Muscle layer of duodenum (tissue), 2 donors: ENCODE results near the gene CYP2A7.
"Not testable (repeated sequence)": the region's sequence is repeated elsewhere in the genome, so short reads cannot be mapped to it uniquely, and the experiment has no call there.

Source experiments
- H3K27ac ChIP-seq: one replicate; pipeline ENCODE4 v1.7.0; 2013; ENCODE audit warnings: mild to moderate bottlenecking, low read length
- H3K27me3 ChIP-seq: one replicate; pipeline ENCODE4 v1.7.0; 2013; ENCODE audit warnings: low read depth, mild to moderate bottlenecking, control low read depth, low read length
- H3K36me3 ChIP-seq, 2 donors: one replicate each; pipeline ENCODE4 v1.7.0; 2013; ENCODE audit warnings: low read length in 2 of 2, control low read depth in 1 of 2, mild to moderate bottlenecking in 1 of 2; ENCODE audit not compliant: insufficient read depth in 2 of 2, control insufficient read depth in 1 of 2
- H3K4me1 ChIP-seq, 2 donors: one replicate each; pipeline ENCODE4 v1.7.0; 2013; ENCODE audit warnings: low read length in 2 of 2, mild to moderate bottlenecking in 2 of 2, control low read depth in 1 of 2, moderate library complexity in 1 of 2; ENCODE audit not compliant: insufficient read depth in 2 of 2, control insufficient read depth in 1 of 2
- H3K4me3 ChIP-seq, 2 donors: one replicate each; pipeline ENCODE4 v1.7.0; 2013; ENCODE audit warnings: low read length in 2 of 2, low read depth in 1 of 2, mild to moderate bottlenecking in 1 of 2
- H3K9me3 ChIP-seq, 2 donors: one replicate each; pipeline ENCODE4 v1.7.0; 2013; ENCODE audit warnings: low read length in 2 of 2, control low read depth in 1 of 2, mild to moderate bottlenecking in 1 of 2; ENCODE audit not compliant: control insufficient read depth in 1 of 2
- donor health status: healthy.

Gene CYP2A7

DNA sequence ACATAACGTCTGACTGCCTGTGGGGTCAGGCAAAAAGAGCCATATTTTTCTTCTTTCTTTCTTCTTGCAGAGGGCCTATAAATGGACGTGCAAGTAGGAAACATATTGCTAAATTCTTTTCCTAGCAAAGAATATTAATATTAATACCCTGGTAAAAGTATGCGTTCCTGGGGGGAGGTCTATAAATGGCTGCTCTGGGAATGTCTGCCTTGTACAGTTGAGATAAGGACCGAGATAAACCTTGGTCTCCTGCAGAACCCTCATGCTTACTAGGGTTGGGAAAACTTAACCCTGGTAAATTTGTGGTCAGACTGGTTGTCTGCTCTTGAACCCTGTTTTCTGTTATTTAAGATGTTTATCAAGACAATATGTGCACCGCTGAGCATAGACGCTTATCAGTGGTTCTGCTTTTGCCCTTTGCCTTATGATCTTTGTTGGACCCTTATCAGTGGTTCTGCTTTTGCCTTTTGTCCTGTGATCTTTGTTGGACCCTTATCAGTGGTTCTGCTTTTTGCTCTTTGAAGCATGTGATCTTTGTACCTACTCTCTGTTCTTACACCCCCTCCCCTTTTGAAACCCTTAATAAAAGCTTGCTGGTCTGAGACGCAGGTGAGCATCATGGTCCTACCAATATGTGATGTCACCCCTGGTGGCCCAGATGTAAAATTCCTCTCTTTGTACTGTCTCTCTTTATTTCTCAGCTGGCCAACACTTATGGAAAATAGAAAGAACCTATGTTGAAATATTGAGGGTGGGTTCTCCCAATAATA, 37.7 kb upstream of the CYP2A7 start:
- not testable (repeated sequence) for H3K27me3 ChIP-seq, H3K36me3 ChIP-seq, H3K4me3 ChIP-seq, H3K9me3 ChIP-seq, H3K27ac ChIP-seq, H3K4me1 ChIP-seq

DNA sequence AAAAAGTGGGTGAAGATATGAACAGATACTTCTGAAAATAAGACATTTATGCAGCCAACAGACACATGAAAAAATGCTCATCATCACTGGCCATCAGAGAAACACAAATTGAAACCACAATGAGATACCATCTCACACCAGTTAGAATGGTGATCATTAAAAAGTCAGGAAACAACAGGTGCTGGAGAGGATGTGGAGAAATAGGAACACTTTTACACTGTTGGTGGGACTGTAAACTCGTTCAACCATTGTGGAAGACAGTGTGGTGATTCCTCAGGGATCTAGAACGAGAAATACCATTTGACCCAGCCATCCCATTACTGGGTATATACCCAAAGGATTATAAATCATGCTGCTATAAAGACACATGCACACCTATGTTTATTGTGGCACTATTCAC, 36.3 kb upstream of the CYP2A7 start:
- not testable (repeated sequence) for H3K36me3 ChIP-seq, H3K27ac ChIP-seq, H3K27me3 ChIP-seq, H3K4me3 ChIP-seq, H3K4me1 ChIP-seq
- H3K9me3 ChIP-seq = peaks cover 0 to 12% of the 10 kb centered on the region in 2 donors

DNA sequence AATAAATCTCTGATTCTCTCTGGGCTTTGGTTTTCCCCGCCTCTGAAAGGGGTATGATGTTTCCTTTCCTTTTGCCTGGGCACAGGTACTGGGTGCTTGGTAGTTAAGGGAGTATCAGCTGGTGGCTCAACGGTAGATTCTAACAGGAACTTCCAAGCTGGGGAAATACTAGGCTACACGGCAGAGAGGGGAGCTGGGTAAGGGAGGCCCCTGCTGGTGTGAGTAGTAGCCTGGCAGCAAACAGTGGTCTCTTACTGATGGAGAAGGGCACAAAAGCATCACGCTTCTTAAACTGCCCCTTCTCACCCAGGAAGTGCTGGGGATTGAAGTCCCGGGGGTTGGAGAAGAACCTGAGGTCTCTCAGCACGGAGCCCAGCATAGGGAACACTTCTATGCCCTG, 26.9 kb upstream of the CYP2A7 start:
- no peak overlapping the region for H3K4me3 ChIP-seq

DNA sequence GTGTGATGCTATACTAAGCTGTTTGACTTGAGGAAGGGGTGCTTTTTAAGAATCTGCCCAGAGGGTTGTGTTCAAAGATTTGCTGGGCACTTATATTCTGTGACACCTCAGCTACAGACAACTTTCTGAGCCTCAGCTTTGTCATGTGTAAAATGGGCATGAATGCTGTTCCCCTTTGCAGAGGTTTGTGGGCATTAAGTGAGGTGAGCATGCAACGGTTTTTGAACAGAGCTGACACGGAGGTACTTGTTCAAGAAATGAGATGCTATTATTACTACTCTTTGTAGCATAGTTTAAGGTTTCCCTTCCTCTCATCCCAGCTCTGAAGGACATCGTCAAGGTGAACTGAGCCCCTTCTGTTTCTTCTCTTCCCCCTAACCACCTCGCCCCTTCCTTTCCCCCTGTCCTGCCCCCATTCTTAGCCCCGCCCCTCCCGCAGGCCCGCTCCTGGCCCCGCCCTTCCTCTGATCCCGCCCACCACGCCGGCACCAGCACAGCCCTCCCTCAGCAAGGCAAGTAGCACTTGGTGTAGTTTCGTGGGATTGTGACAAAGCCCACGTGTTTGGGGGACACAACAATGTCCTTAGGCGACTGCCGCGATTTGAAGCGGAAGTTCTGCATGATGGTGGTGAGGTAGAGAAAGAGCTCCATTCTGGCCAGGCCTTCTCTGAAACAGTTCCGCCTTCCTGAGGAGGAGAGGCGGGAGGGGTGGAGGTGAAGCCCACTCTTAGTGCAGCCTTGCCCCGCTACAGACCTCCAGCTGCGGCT, 26.1 kb upstream of the CYP2A7 start:
- Histone ChIP-seq H3K27me3 (no peaks in the 10 kb centered on the region), H3K4me1 (no peaks in the 10 kb centered on the region), H3K9me3 (peaks cover 0 to 10% of the 10 kb centered on the region in 2 donors), H3K27ac (no peak overlapping the region), H3K4me3 (no peak overlapping the region), H3K36me3 (no peaks in the 10 kb centered on the region)

More for the DNA sequence above, 26.9 kb upstream of the CYP2A7 start:
- Histone ChIP-seq H3K36me3 (no peaks in the 10 kb centered on the region), H3K27ac (no peak overlapping the region), H3K9me3 (peaks cover 0 to 6% of the 10 kb centered on the region in 2 donors), H3K4me1 (no peaks in the 10 kb centered on the region), H3K27me3 (no peaks in the 10 kb centered on the region)

DNA sequence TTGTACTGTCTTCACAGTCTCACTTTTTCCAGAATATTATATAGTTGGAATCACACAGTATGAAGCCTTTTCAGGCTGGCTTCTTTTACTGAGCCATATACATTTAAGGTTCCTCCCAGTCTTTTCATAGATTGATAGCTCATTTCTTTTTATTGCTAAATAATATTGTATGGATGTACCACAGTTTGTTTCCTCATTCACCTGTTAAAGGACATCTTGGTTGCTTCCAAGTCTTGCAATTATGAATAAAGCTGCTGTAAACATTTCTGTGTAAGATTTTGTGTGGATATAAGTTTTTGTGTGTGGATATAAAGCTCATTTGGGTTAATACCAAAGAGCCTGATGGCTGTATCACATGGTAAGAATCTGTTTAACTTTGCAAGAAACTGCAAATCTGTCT, 24.5 kb upstream of the CYP2A7 start:
- H3K4me3 ChIP-seq = no peak overlapping the region
- H3K4me1 ChIP-seq = no peaks in the 10 kb centered on the region
- no peak overlapping the region for H3K27ac ChIP-seq
- H3K27me3 ChIP-seq = no peaks in the 10 kb centered on the region
- peaks cover 0 to 7% of the 10 kb centered on the region in 2 donors for H3K9me3 ChIP-seq
- H3K36me3 ChIP-seq = no peaks in the 10 kb centered on the region

DNA sequence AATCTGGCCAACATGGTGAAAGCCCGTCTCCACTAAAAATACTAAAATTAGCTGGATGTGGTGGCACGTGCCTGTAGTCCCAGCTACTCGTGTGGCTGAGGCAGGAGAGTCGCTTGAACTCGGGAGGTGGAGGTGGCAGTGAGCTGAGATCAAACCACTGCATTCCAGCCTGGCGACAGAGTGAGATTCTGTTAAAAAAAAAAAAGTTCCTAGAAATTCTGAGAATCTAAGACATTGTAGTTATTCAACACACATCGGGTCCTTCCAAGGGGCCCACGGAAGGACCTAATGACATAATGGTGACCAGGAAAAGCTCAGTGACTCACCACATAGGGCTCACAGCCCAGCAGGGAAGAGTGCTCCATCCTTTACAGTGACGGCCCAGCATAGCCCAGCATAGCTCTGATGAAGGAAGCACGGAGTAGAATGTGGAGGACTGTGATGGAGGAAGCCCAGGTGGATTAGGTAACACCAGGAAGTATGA, 22.7 kb upstream of the CYP2A7 start:
- not testable (repeated sequence) for H3K4me3 ChIP-seq, H3K36me3 ChIP-seq, H3K4me1 ChIP-seq, H3K27ac ChIP-seq, H3K27me3 ChIP-seq, H3K9me3 ChIP-seq

DNA sequence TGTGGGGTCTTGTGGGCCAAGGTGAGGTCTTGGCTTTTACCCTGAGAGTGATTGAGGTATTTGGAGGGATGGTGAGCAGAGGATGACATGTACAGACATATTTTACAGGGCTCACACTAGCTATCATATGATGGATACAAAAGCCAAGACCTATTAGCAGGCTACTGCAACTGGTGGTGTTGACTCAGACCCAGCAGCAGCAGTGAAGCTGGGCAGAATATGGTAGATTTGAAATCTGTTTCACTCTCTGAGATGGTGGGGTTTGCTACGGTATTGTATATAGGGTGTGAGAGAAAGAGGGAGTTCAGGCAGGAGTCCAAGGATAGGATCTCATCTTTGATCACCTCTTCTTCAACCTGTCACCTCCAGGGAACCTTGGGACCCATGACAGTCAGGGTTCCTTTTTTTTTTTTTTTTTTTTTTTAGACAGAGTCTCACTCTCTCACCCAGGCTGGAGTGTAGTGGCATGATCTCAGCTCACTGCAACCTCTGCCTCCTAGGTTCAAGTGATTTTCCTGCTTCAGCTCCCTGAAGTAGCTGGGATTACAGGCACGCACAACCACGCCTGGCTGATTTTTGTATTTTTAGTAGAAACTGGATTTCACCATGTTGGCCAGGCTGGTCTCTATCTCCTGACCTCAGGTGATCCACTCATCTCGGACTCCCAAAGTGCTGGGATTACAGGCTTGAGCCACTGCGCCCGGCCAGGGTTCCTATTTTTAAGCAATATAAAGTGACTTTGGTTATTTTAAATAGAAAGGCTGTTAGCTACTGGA, 20.1 kb upstream of the CYP2A7 start:
- not testable (repeated sequence) for H3K36me3 ChIP-seq, H3K9me3 ChIP-seq, H3K27me3 ChIP-seq, H3K4me3 ChIP-seq, H3K4me1 ChIP-seq, H3K27ac ChIP-seq

DNA sequence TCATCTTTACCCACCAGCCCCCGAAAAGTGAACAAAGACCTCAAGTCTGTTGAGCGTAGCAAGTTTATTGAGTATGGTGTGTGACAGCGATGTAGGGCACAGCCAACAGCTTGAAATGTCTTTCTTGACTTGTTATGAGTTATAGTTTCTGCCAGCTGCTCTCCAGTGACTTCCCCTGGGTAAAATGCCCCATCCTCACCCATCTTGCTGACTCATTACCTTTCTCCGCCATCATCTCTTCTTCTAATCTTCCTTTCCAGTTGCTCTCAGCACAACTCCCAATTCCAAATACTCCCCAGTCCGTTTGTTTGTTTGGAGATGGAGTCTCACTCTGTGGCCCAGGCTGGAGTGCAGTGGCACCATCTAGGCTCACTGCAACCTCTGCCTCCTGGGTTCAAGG, 18.5 kb upstream of the CYP2A7 start:
- H3K4me1 ChIP-seq = not testable (repeated sequence)

DNA sequence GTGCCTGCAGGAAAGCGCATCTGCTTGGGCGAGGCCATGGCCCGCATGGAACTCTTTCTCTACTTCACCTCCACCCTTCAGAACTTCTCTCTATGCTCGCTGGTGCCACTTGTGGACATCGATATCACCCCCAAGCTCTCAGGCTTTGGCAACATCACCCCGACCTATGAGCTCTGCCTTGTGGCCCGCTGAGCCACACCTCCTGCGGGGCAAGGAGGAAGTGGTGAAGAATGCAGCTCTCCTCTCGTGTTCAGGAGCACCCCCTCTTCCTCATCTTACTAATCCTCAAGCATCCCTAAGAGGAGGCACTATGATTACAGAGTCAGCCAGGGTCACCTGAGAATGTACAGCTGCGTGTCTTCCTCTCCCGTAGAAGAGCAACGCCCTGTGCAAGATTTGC, 17.9 kb upstream of the CYP2A7 start:
- H3K27me3 ChIP-seq, H3K4me3 ChIP-seq, H3K9me3 ChIP-seq, H3K27ac ChIP-seq, H3K36me3 ChIP-seq, H3K4me1 ChIP-seq: not testable (repeated sequence)

More for the DNA sequence above, 18.5 kb upstream of the CYP2A7 start:
- not testable (repeated sequence) for H3K9me3 ChIP-seq, H3K4me3 ChIP-seq, H3K36me3 ChIP-seq, H3K27me3 ChIP-seq, H3K27ac ChIP-seq

DNA sequence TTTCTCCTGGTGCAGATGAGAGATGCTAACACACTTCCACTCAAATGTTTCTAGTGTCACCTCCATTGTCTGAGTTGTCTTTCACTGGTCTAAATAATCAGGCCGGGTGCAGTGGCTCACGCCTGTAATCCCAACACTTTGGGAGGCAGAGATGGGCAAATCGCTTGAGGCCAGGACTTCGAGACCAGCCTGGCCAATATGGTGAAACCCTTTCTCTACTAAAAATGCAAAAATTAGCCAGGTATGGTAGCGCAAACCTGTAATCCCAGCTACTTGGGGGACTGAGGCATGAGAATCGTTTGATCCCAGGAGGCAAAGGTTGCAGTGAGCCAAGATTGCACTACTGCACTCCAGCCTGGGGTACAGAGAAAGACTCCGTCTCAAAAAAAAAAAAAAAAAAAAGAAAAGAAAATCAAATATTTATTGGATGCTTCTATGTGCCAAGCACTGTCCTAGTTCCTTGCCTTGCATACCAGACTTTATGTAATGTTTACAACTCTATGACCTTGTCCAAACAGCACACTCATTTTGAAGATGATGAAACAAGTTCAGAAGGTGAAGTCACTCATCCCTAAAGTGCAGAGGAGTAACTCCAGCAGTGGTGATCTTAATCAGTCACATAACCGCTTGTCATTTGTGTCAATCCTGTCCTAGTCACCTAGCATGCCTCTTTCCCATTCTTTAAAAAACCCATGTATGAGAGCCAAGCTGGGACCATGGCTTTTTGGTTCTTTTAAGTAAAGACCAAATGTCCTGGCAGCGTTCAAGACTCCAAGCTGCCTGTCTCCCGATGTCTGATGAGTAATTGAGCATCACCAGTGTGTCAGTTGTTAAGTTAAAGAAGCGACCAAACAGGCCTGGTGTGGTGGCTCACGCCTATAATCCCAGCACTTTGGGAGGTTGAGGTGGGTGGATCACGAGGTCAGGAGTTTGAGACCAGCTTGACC, 15.1 kb upstream of the CYP2A7 start:
- H3K4me1 ChIP-seq, H3K27ac ChIP-seq, H3K4me3 ChIP-seq, H3K36me3 ChIP-seq, H3K27me3 ChIP-seq, H3K9me3 ChIP-seq: not testable (repeated sequence)
